ENCODE results near the gene CLINT1.

GRCh38 chr5:157772127-157772526 lies 86.8 kb downstream of the CLINT1 start:
- TF ChIP-seq, protein P1, sequence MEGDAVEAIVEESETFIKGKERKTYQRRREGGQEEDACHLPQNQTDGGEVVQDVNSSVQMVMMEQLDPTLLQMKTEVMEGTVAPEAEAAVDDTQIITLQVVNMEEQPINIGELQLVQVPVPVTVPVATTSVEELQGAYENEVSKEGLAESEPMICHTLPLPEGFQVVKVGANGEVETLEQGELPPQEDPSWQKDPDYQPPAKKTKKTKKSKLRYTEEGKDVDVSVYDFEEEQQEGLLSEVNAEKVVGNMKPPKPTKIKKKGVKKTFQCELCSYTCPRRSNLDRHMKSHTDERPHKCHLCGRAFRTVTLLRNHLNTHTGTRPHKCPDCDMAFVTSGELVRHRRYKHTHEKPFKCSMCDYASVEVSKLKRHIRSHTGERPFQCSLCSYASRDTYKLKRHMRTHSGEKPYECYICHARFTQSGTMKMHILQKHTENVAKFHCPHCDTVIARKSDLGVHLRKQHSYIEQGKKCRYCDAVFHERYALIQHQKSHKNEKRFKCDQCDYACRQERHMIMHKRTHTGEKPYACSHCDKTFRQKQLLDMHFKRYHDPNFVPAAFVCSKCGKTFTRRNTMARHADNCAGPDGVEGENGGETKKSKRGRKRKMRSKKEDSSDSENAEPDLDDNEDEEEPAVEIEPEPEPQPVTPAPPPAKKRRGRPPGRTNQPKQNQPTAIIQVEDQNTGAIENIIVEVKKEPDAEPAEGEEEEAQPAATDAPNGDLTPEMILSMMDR (IDR thresholded peaks at IDR 0.05): no peak
- no peak for TF ChIP-seq NR1H2 (CRISPR knock-in tag; IDR thresholded peaks at IDR 0.05)
- no peak for TF ChIP-seq STAT6 (CRISPR knock-in tag; conservative IDR thresholded peaks at IDR 0.05; ENCODE audit: low read depth)
- TF ChIP-seq ATF3 (CRISPR knock-in tag; conservative IDR thresholded peaks at IDR 0.05): no peak
- TF ChIP-seq, protein P2, sequence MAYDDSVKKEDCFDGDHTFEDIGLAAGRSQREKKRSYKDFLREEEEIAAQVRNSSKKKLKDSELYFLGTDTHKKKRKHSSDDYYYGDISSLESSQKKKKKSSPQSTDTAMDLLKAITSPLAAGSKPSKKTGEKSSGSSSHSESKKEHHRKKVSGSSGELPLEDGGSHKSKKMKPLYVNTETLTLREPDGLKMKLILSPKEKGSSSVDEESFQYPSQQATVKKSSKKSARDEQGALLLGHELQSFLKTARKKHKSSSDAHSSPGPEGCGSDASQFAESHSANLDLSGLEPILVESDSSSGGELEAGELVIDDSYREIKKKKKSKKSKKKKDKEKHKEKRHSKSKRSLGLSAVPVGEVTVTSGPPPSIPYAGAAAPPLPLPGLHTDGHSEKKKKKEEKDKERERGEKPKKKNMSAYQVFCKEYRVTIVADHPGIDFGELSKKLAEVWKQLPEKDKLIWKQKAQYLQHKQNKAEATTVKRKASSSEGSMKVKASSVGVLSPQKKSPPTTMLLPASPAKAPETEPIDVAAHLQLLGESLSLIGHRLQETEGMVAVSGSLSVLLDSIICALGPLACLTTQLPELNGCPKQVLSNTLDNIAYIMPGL (CRISPR knock-in tag; IDR thresholded peaks at IDR 0.05): no peak
- TF ChIP-seq ZNF219 (CRISPR knock-in tag; IDR thresholded peaks at IDR 0.05; ENCODE audit: borderline replicate concordance): no peak
- no peak for TF ChIP-seq CBFB (CRISPR knock-in tag; IDR thresholded peaks at IDR 0.05; ENCODE audit: low read depth)
- TF ChIP-seq JUN (CRISPR knock-in tag; IDR thresholded peaks at IDR 0.05): no peak
- no peak for TF ChIP-seq ZNF121 (CRISPR knock-in tag; IDR thresholded peaks at IDR 0.05)
- TF ChIP-seq, protein P3, sequence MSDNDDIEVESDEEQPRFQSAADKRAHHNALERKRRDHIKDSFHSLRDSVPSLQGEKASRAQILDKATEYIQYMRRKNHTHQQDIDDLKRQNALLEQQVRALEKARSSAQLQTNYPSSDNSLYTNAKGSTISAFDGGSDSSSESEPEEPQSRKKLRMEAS (CRISPR knock-in tag; IDR thresholded peaks at IDR 0.05): no peak
- no peak for TF ChIP-seq PRDM15 (CRISPR knock-in tag; IDR thresholded peaks at IDR 0.05)
- no peak for TF ChIP-seq NFATC4 (CRISPR knock-in tag; IDR thresholded peaks at IDR 0.05)
- TF ChIP-seq ZBTB21 (CRISPR knock-in tag; IDR thresholded peaks at IDR 0.05; ENCODE audit: borderline replicate concordance): no peak
- TF ChIP-seq ELF4 (CRISPR knock-in tag; IDR thresholded peaks at IDR 0.05; ENCODE audit: low read depth): no peak

Measured in WTC11 (cell line).